PC-9 (cell line): ENCODE results near the gene PEF1. TPM values are rescaled to one million over a fixed set of nuclear protein-coding genes. Genes with fewer than 3 reads are reported as not detected.

Experiments used
- BruUV-seq: library from RNA; stranded (reverse); fragments of 400-500 nt; replicated peaks from 2 replicates; lab custom pipeline; 2021; lab: Mats Ljungman, UMichigan
- CTCF ChIA-PET: fragments of 300-600 bp; sonication (Branson Sonifier 250); formaldehyde crosslinking; loops from one replicate; lab custom pipeline; 2022; ENCODE audit warnings: antibody characterized with exemption; lab: Charles Lee
- POLR2A ChIA-PET: fragments of 300-600 bp; sonication (Branson Sonifier 250); formaldehyde crosslinking; loops from one replicate; lab custom pipeline; 2022; ENCODE audit warnings: antibody characterized with exemption; ENCODE audit not compliant: unreplicated experiment; lab: Charles Lee
- DNase-seq, 2 experiments: peaks; one replicate each; pipeline versions ENCODE4 v3.0.0 to v3.0.0-alpha.2; 2015 to 2022; ENCODE audit warnings: mixed read lengths in 1 of 2
- H2AFZ ChIP-seq: fragments of 200-600 bp; sonication (generic); 2 replicates; pipeline ENCODE4 v1.8.1; 2017; ENCODE audit warnings: antibody characterized with exemption
- H3F3A ChIP-seq: fragments of 200-600 bp; sonication (generic); 2 replicates; pipeline ENCODE4 v1.8.1; 2017; ENCODE audit warnings: antibody characterized with exemption, mild to moderate bottlenecking, low read depth; ENCODE audit not compliant: insufficient read depth
- H3K27ac ChIP-seq: fragments of 200-600 bp; sonication (generic); 2 replicates; pipeline ENCODE4 v1.6.1; 2016; ENCODE audit warnings: mixed run types
- H3K27me3 ChIP-seq: fragments of 200-600 bp; sonication (generic); 2 replicates; pipeline ENCODE4 v1.6.1; 2016; ENCODE audit warnings: low read depth, mixed run types; ENCODE audit not compliant: insufficient read depth
- H3K36me3 ChIP-seq: fragments of 200-600 bp; sonication (generic); 2 replicates; pipeline ENCODE4 v1.6.1; 2016; ENCODE audit warnings: low read depth, mixed run types
- H3K4me1 ChIP-seq: fragments of 200-600 bp; sonication (generic); replicated peaks from 2 replicates; pipeline ENCODE4 v1.6.1; 2016; ENCODE audit warnings: mixed run types; ENCODE audit not compliant: insufficient read depth
- H3K4me2 ChIP-seq: fragments of 200-600 bp; sonication (generic); 2 replicates; pipeline ENCODE4 v1.6.1; 2017; ENCODE audit warnings: mixed run types
- H3K4me3 ChIP-seq: fragments of 200-600 bp; sonication (generic); 2 replicates; pipeline ENCODE4 v1.6.1; 2016; ENCODE audit warnings: mixed run types
- H3K79me2 ChIP-seq: fragments of 200-600 bp; sonication (generic); 2 replicates; pipeline ENCODE4 v1.6.1; 2017; ENCODE audit warnings: low read depth, mixed run types
- H3K9me2 ChIP-seq: fragments of 200-600 bp; sonication (generic); 2 replicates; pipeline ENCODE4 v1.8.1; 2017; ENCODE audit warnings: mild to moderate bottlenecking; ENCODE audit not compliant: insufficient read depth
- H3K9me3 ChIP-seq: fragments of 200-600 bp; sonication (generic); 2 replicates; pipeline ENCODE4 v1.8.1; 2016; ENCODE audit warnings: low read depth; ENCODE audit not compliant: insufficient read depth
- H4K20me1 ChIP-seq: fragments of 200-600 bp; sonication (generic); 2 replicates; pipeline ENCODE4 v1.8.1; 2017; ENCODE audit not compliant: insufficient read depth
- CTCF ChIP-seq: fragments of 200-600 bp; sonication (generic); conservative IDR thresholded peaks from 2 replicates; pipeline ENCODE4 v1.6.1; 2017; ENCODE audit warnings: mixed run types, antibody characterized with exemption, mild to moderate bottlenecking, moderate library complexity
- EZH2 ChIP-seq: fragments of 200-600 bp; sonication (generic); IDR thresholded peaks from 2 replicates; pipeline ENCODE4 v1.8.0; 2017; ENCODE audit warnings: antibody characterized with exemption, low read depth
- intact Hi-C: fragments of 100-400 bp; cut with micrococcal nuclease; formaldehyde crosslinking; loops from one replicate; pipeline ENCODE4 v1.10.0; 2022; ENCODE audit not compliant: unreplicated experiment
- total RNA-seq: library from RNA; stranded (reverse); gene quantifications from 2 replicates; pipeline ENCODE4 v1.2.3, GENCODE V29; 2021

PEF1 gene
- total RNA-seq, 1 experiment from 2014 or later = 40.3 TPM

GRCh38 chr1:31665234-31665878, 20.7 kb upstream of the PEF1 start:
- no peak for DNase-seq
- intact Hi-C loops = loop anchor here (5.0 to 10.0 kb wide), 3 partner anchors 37 to 749 kb away; partner anchors contain the start of gene COL16A1
- Histone ChIP-seq H3K27me3 (no peaks in the 10 kb centered on the region), H4K20me1 (no peaks in the 10 kb centered on the region), H3K27ac (no peak overlapping the region), H3K79me2 (no peaks in the 10 kb centered on the region), H3K4me3 (no peak overlapping the region), H2AFZ (no peak overlapping the region), H3K9me2 (no peaks in the 10 kb centered on the region), H3F3A (peaks cover 17% of the 10 kb centered on the region), H3K9me3 (no peaks in the 10 kb centered on the region), H3K36me3 (no peaks in the 10 kb centered on the region), H3K4me1 (peaks cover 33% of the 10 kb centered on the region), H3K4me2 (no peak overlapping the region)
- POLR2A ChIA-PET = interaction anchor here (0.6 kb wide), 1 partner anchor 443 kb away, joined by 4 read pairs; the partner anchor contains the start of gene KPNA6
- CTCF ChIA-PET = interaction anchor here (0.6 to 2.4 kb wide), 2 partner anchors 47 to 124 kb away, joined by 3 to 9 read pairs; no protein-coding TSS in a partner anchor
- TF ChIP-seq EZH2 = no peak
- no peak for TF ChIP-seq CTCF
- BruUV-seq = no TSS peak

- Histone ChIP-seq H3K9me3 (no peaks in the 10 kb centered on the region), H3K27me3 (no peaks in the 10 kb centered on the region), H3F3A (peaks cover 12% of the 10 kb centered on the region; the same call in 1 of the 2 replicates), H4K20me1 (no peaks in the 10 kb centered on the region), H3K36me3 (no peaks in the 10 kb centered on the region), H3K4me3 (no peak overlapping the region), H2AFZ (no peak overlapping the region), H3K79me2 (no peaks in the 10 kb centered on the region), H3K27ac (no peak overlapping the region), H3K4me1 (peaks cover 25% of the 10 kb centered on the region), H3K4me2 (no peak overlapping the region), H3K9me2 (no peaks in the 10 kb centered on the region)
- intact Hi-C loops = loop anchor here (1.0 to 10.0 kb wide), 4 partner anchors 125 to 750 kb away; no protein-coding TSS in a partner anchor
- TF ChIP-seq EZH2 = no peak
- no peak for TF ChIP-seq CTCF
- BruUV-seq = no TSS peak
- POLR2A ChIA-PET = interaction anchor here (0.5 kb wide), 1 partner anchor 17 kb away, joined by 4 read pairs; no protein-coding TSS in a partner anchor
- CTCF ChIA-PET = interaction anchor here (0.7 to 1.4 kb wide), 5 partner anchors 41 to 353 kb away, joined by 3 to 11 read pairs (median 6); no protein-coding TSS in a partner anchor
- no peak for DNase-seq
These were observed 19.9 kb upstream of the PEF1 start for GRCh38 chr1:31664528-31664927.

GRCh38 chr1:31663622-31664452, 19.2 kb upstream of the PEF1 start:
- Histone ChIP-seq H3K36me3 (no peaks in the 10 kb centered on the region), H3K27ac (no peak overlapping the region), H3K9me3 (no peaks in the 10 kb centered on the region), H3K4me1 (peaks cover 18% of the 10 kb centered on the region), H3K4me3 (no peak overlapping the region), H3K79me2 (no peaks in the 10 kb centered on the region), H3K9me2 (no peaks in the 10 kb centered on the region), H4K20me1 (no peaks in the 10 kb centered on the region), H2AFZ (no peak overlapping the region), H3F3A (peaks cover 5% of the 10 kb centered on the region; the same call in 1 of the 2 replicates), H3K27me3 (no peaks in the 10 kb centered on the region), H3K4me2 (no peak overlapping the region)
- DNase-seq = peak in 1 of 2 experiments; percentile 67
- intact Hi-C loops = loop anchor here (1.0 to 10.0 kb wide), 5 partner anchors 81 to 751 kb away; no protein-coding TSS in a partner anchor
- TF ChIP-seq EZH2 (no peak), CTCF (peak; percentile 100)
- ChIA-PET CTCF (interaction anchor here (0.7 to 1.4 kb wide), 5 partner anchors 41 to 354 kb away, joined by 3 to 11 read pairs (median 6); no protein-coding TSS in a partner anchor), POLR2A (interaction anchor here (0.5 to 0.6 kb wide), 2 partner anchors 18 to 49 kb away, joined by 3 to 4 read pairs; no protein-coding TSS in a partner anchor)
- no TSS peak for BruUV-seq
